ENCODE data around the gene WNT2.

The WNT2 gene

DNA sequence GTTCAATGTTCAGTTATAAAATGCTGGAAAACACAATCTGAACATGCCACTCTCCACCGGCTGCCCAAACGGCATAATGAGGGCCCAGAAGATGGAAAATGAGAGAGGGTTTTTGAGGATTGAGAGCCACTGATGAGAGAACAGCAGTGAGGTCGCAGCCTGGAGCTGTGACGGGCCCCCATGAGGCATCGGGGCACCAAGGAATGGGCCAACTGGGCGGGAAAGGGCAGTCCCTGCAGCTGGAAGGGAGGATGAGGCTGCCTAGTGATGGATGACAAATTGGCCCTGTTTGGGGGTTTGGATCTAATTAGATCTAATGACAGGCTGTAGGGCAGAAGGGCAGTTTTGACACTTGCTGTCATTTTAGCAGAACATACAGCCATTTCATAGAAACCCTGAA is 39.1 kb downstream of the WNT2 start:
- TF ChIP-seq, protein P1, sequence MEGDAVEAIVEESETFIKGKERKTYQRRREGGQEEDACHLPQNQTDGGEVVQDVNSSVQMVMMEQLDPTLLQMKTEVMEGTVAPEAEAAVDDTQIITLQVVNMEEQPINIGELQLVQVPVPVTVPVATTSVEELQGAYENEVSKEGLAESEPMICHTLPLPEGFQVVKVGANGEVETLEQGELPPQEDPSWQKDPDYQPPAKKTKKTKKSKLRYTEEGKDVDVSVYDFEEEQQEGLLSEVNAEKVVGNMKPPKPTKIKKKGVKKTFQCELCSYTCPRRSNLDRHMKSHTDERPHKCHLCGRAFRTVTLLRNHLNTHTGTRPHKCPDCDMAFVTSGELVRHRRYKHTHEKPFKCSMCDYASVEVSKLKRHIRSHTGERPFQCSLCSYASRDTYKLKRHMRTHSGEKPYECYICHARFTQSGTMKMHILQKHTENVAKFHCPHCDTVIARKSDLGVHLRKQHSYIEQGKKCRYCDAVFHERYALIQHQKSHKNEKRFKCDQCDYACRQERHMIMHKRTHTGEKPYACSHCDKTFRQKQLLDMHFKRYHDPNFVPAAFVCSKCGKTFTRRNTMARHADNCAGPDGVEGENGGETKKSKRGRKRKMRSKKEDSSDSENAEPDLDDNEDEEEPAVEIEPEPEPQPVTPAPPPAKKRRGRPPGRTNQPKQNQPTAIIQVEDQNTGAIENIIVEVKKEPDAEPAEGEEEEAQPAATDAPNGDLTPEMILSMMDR (IDR thresholded peaks at IDR 0.05; ENCODE audit: low read depth, low read length) = no peak
- DNase-seq = no peak
- Histone ChIP-seq H3K4me3 (ENCODE audit: low read depth, low read length) (no peak overlapping the region), H3K9me3 (ENCODE audit: severe bottlenecking) (no peaks in the 10 kb centered on the region), H3K36me3 (no peaks in the 10 kb centered on the region), H3K27ac (no peak overlapping the region), H3K27me3 (ENCODE audit: insufficient read depth, low read depth, severe bottlenecking) (peaks cover 74% of the 10 kb centered on the region)

DNA sequence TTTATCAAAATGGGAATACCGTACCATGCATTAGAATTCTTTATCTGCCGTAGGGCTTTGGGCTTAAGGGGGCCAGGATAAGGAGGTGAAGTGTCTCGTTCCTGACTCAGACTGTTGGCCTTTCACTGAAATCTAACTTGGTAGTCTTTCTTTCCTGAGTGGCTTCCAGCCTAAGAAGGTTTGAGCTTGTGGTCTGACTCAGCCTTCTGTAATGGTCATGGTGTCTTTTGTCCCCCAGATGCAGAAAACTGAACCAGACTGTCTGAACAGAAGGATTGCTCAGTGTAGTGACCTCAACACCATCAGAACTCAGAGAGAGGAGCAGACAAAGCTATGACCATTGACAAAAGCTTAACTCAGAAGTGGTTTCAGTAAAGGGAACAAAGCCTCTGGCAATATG is 39.5 kb downstream of the WNT2 start:
- TF ChIP-seq, protein P1 (IDR thresholded peaks at IDR 0.05; ENCODE audit: low read depth, low read length) = no peak
- H3K27ac ChIP-seq = no peak overlapping the region
- H3K4me3 ChIP-seq (ENCODE audit: low read depth, low read length) = no peak overlapping the region
- DNase-seq = no peak
- H3K36me3 ChIP-seq = no peaks in the 10 kb centered on the region
- H3K9me3 ChIP-seq (ENCODE audit: severe bottlenecking) = no peaks in the 10 kb centered on the region
- peaks cover 78% of the 10 kb centered on the region for H3K27me3 ChIP-seq (ENCODE audit: insufficient read depth, low read depth, severe bottlenecking)

DNA sequence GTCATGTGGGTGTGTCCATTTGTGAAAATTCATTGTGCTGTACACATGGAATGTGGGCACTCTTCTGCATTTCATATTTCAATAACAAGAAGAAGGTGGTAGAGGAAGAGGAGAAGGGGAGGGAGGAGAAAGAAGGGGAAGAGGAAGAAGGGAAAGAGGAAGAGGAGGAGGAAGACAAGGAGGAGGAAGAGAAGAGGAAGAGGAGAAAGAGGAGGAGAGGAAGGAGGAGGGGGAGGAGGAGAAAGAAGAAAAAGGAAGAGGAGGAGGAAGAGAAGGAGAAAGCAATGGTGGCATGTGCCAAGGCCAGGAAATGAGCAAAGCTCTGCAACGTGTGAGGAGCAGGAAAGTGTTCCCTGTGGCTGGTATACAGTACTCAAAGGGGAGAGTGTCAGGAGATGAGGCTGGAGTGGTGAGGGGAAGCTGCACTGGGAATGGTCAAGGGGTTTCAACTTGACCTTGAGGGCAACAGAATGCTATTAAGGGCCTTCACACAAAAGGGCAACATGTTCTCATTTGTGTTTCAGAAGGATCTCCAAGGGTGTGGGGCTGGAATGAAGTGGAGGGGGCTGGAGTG is 40.5 kb downstream of the WNT2 start:
- DNase-seq = no peak
- TF ChIP-seq, protein P1 (IDR thresholded peaks at IDR 0.05; ENCODE audit: low read depth, low read length) = no peak
- Histone ChIP-seq H3K4me3 (ENCODE audit: low read depth, low read length) (no peak overlapping the region), H3K36me3 (no peaks in the 10 kb centered on the region), H3K27ac (no peak overlapping the region), H3K27me3 (ENCODE audit: insufficient read depth, low read depth, severe bottlenecking) (peaks cover 78% of the 10 kb centered on the region), H3K9me3 (ENCODE audit: severe bottlenecking) (no peaks in the 10 kb centered on the region)

DNA sequence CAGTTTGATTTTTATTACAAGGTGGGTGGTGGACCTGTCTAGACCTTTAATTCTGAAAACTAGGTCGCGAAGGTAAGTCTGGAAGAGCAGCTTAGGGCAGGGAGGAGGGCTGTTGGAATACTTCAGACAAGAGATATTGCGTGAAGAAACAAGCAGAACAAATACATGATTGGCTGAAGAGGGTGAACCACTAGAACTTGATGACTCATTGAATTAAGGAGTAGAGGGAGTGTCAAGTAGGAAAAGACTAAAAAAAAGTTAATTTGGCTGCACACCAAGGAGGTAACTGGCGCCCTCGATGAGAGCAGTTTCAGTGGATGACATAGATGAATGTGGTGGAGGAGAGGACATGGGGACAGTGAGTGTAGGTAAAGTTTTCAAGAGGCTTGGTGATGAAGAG is 41.3 kb downstream of the WNT2 start:
- no peak overlapping the region for H3K27ac ChIP-seq
- DNase-seq = no peak
- TF ChIP-seq, protein P1 (IDR thresholded peaks at IDR 0.05; ENCODE audit: low read depth, low read length) = no peak
- no peaks in the 10 kb centered on the region for H3K36me3 ChIP-seq
- H3K9me3 ChIP-seq (ENCODE audit: severe bottlenecking) = no peaks in the 10 kb centered on the region
- peaks cover 78% of the 10 kb centered on the region for H3K27me3 ChIP-seq (ENCODE audit: insufficient read depth, low read depth, severe bottlenecking)
- no peak overlapping the region for H3K4me3 ChIP-seq (ENCODE audit: low read depth, low read length)

DNA sequence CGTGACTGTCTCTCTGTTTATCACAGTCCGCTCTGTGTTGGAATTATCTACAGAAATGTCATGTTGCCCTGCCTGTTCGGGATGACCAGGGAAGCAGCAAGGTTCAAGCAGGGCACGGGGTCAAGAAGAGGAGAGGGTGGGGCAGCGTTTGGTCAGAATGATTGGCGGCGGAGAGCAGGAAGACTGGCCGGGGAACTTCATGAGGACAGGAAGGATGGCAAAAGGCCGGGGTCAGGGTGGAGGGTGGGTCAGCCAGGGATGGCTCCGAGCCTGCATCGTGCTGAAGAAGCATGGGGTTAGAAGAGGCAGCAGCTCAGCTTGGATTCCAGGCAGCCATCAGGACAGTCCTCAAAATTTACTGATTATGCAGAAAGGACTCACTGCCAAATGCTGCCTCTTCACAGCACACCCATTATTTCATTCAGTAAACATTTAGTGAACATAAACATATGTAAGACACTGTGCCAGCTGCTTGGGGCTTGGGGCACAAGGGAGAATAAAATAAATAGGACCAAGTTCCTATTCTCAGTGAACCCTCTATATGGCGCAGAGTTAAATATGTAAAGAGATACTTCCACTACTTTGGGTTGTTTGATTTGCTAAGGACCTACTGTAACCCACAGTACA is 42.8 kb downstream of the WNT2 start:
- H3K9me3 ChIP-seq (ENCODE audit: severe bottlenecking) = no peaks in the 10 kb centered on the region
- H3K4me3 ChIP-seq (ENCODE audit: low read depth, low read length) = no peak overlapping the region
- H3K27ac ChIP-seq = no peak overlapping the region
- DNase-seq = no peak
- TF ChIP-seq, protein P1 (IDR thresholded peaks at IDR 0.05; ENCODE audit: low read depth, low read length) = no peak
- no peaks in the 10 kb centered on the region for H3K36me3 ChIP-seq
- H3K27me3 ChIP-seq (ENCODE audit: insufficient read depth, low read depth, severe bottlenecking) = peaks cover 81% of the 10 kb centered on the region

DNA sequence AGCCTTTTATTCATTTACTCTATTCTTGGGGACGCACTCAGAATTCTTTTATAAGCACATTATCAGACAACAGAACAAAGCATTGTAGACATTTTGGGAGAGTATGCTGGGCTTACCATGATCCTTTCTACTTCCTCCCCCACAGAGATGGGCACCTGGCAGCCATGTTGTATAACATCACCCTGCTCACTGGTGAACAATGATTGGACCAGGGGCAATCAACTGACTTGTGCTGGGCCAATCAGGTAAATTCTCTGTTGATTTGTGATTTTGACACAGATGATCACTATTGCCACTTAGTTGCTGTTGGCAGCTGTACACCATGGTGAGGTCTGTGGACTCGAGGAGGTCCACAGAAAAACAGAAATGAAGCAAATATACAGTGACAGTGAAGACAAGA is 43.7 kb downstream of the WNT2 start:
- Histone ChIP-seq H3K27me3 (ENCODE audit: insufficient read depth, low read depth, severe bottlenecking) (peaks cover 81% of the 10 kb centered on the region), H3K36me3 (no peaks in the 10 kb centered on the region), H3K9me3 (ENCODE audit: severe bottlenecking) (no peaks in the 10 kb centered on the region), H3K27ac (no peak overlapping the region), H3K4me3 (ENCODE audit: low read depth, low read length) (no peak overlapping the region)
- TF ChIP-seq, protein P1 (IDR thresholded peaks at IDR 0.05; ENCODE audit: low read depth, low read length) = no peak
- DNase-seq = no peak
